ENCODE measurements around the gene EGFLAM. TPM values are rescaled to one million over a fixed set of nuclear protein-coding genes. Genes with fewer than 3 reads are reported as not detected.

Gene EGFLAM
- total RNA-seq, 1 experiment from 2014 or later = 0.33 TPM

- H3K23ac ChIP-seq (ENCODE audit: insufficient read length, low read depth, low read length) = no peak overlapping the region
- no peak overlapping the region for H3K27ac Mint-ChIP-seq
- H2BK120ac ChIP-seq (ENCODE audit: low read depth, low read length, poor library complexity, severe bottlenecking) = no peak overlapping the region
- H3K79me1 ChIP-seq (ENCODE audit: insufficient read depth, low read depth, low read length, poor library complexity, severe bottlenecking) = no peaks in the 10 kb centered on the region
- no peak overlapping the region for H3K9ac ChIP-seq (ENCODE audit: extremely low read depth, insufficient read length, low read length)
- H3K9me3 ChIP-seq (ENCODE audit: control insufficient read depth, low read depth, low read length) = no peaks in the 10 kb centered on the region
- no peaks in the 10 kb centered on the region for H3K4me1 ChIP-seq (ENCODE audit: insufficient read depth, low read length)
- no peaks in the 10 kb centered on the region; the same call in 1 of the 2 replicates for H3K27me3 Mint-ChIP-seq (ENCODE audit: low read depth)
- H3T11ph ChIP-seq (ENCODE audit: low read length) = no peak overlapping the region
- no peak overlapping the region for H3K18ac ChIP-seq (ENCODE audit: insufficient read length, low read depth, low read length)
- H3K4me2 ChIP-seq (ENCODE audit: insufficient read depth, insufficient read length, low read length) = no peak overlapping the region
- H2BK15ac ChIP-seq (ENCODE audit: low read depth, low read length) = no peak overlapping the region
- no CpG with 5 or more reads among the region's 6 CpGs for WGBS (ENCODE audit: extremely low coverage, insufficient read length, low lambda C conversion rate)
- no peak overlapping the region for H4K5ac ChIP-seq (ENCODE audit: insufficient read length, low read depth, low read length)
- H4K8ac ChIP-seq (replicated peaks; ENCODE audit: insufficient read length, low read depth, low read length) = no peak overlapping the region
- no peak overlapping the region for H3K4ac ChIP-seq (ENCODE audit: low read depth, low read length)
- no peaks in the 10 kb centered on the region for H3K79me2 ChIP-seq (ENCODE audit: insufficient read depth, low read length)
- no peak overlapping the region for H2AFZ ChIP-seq (ENCODE audit: low read length)
- H4K91ac ChIP-seq (ENCODE audit: insufficient read length, low read depth, low read length) = no peak overlapping the region
- H2BK20ac ChIP-seq (ENCODE audit: low read depth, low read length, poor library complexity, severe bottlenecking) = no peak overlapping the region
- H3K4me1 Mint-ChIP-seq = no peaks in the 10 kb centered on the region
- H3K14ac ChIP-seq (ENCODE audit: insufficient read depth, low read length) = no peak overlapping the region
- H3K36me3 Mint-ChIP-seq (ENCODE audit: insufficient read depth in 1 of 3, low read depth in 3 of 3) = peaks cover 0 to under 1% (median 0%) of the 10 kb centered on the region in 3 experiments; a peak in 1 of 7 replicates
- no peak overlapping the region for H2BK5ac ChIP-seq (ENCODE audit: insufficient read length, low read length)
- no peak overlapping the region for H2AK5ac ChIP-seq (ENCODE audit: insufficient read length, low read length)
- no peak overlapping the region; a peak in 1 of 5 replicates for H3K4me3 Mint-ChIP-seq
- H3K56ac ChIP-seq (ENCODE audit: insufficient read length, low read depth, low read length) = no peak overlapping the region
- no peak overlapping the region for H3K27ac ChIP-seq (ENCODE audit: insufficient read length, low read depth, low read length)
- no peaks in the 10 kb centered on the region for H3K23me2 ChIP-seq (ENCODE audit: insufficient read length, low read depth, low read length, poor library complexity, severe bottlenecking)
- H3K9me3 Mint-ChIP-seq = peaks cover 6 to 7% of the 10 kb centered on the region in 2 experiments
- no peak overlapping the region for H2BK12ac ChIP-seq (ENCODE audit: insufficient read length, low read depth, low read length)
- H3K27me3 ChIP-seq (ENCODE audit: insufficient read depth, low read length) = no peaks in the 10 kb centered on the region
- H4K20me1 ChIP-seq (ENCODE audit: control insufficient read depth, insufficient read depth, insufficient read length) = no peaks in the 10 kb centered on the region
- TF ChIP-seq, protein P1, sequence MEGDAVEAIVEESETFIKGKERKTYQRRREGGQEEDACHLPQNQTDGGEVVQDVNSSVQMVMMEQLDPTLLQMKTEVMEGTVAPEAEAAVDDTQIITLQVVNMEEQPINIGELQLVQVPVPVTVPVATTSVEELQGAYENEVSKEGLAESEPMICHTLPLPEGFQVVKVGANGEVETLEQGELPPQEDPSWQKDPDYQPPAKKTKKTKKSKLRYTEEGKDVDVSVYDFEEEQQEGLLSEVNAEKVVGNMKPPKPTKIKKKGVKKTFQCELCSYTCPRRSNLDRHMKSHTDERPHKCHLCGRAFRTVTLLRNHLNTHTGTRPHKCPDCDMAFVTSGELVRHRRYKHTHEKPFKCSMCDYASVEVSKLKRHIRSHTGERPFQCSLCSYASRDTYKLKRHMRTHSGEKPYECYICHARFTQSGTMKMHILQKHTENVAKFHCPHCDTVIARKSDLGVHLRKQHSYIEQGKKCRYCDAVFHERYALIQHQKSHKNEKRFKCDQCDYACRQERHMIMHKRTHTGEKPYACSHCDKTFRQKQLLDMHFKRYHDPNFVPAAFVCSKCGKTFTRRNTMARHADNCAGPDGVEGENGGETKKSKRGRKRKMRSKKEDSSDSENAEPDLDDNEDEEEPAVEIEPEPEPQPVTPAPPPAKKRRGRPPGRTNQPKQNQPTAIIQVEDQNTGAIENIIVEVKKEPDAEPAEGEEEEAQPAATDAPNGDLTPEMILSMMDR (conservative IDR thresholded peaks at IDR 0.05) = no peak
- DNase-seq = no peak
These were observed 29.4 kb upstream of the EGFLAM start for GRCh38 chr5:38228914-38229313.
